HG02943 (cell line): ENCODE data around the gene SH2D3C.

Source experiments
- ATAC-seq: cut with Tn5 transposase; IDR thresholded peaks from one replicate; pipeline ENCODE4 v1.9.1; 2021; ENCODE audit warnings: mild to moderate bottlenecking, low read depth, moderate library complexity; ENCODE audit not compliant: unreplicated experiment

The SH2D3C gene

GRCh38 chr9:127746959-127747569 lies 31.4 kb downstream of the SH2D3C start:
- ATAC-seq: no peak

DNA sequence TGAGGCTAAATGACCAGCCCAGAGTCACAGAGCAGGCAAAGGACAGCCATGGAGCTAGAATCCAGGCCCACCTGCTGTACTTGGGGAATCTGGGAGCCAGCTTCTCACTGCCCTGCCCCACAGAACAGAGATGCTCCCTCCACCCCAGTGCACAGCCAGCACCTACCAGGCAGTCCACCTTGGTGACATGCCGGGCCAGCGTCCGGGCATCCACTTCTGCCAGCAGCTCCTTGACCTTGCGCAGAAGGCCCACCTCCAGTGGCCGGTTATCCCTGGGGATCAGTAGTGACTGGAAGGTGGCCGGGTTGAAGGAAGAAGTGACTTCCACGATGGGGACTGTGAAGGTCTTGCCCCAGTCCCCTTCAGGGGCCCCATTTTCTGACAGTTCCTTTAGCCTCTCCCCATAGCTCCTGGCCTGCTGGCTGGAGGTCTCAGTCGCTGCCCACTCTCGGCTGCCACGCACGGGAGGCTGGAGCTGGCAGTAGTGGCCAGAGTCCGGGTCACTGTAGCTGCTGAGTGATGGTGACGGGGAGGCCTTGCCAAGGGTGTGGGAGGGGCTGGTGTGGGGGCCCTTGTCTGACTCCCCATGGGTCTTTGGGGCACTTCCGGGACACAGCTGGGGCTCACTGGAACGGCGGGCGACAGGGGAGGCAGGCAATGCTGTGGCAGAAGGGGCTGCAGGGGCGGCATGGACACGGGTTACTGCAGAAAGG lies 33.9 kb downstream of the SH2D3C start:
- ATAC-seq: no peak

- ATAC-seq: no peak
These were observed 35.9 kb downstream of the SH2D3C start for GRCh38 chr9:127742435-127743088.

- ATAC-seq: no peak
These were observed 36.5 kb downstream of the SH2D3C start for GRCh38 chr9:127741831-127742434.

DNA sequence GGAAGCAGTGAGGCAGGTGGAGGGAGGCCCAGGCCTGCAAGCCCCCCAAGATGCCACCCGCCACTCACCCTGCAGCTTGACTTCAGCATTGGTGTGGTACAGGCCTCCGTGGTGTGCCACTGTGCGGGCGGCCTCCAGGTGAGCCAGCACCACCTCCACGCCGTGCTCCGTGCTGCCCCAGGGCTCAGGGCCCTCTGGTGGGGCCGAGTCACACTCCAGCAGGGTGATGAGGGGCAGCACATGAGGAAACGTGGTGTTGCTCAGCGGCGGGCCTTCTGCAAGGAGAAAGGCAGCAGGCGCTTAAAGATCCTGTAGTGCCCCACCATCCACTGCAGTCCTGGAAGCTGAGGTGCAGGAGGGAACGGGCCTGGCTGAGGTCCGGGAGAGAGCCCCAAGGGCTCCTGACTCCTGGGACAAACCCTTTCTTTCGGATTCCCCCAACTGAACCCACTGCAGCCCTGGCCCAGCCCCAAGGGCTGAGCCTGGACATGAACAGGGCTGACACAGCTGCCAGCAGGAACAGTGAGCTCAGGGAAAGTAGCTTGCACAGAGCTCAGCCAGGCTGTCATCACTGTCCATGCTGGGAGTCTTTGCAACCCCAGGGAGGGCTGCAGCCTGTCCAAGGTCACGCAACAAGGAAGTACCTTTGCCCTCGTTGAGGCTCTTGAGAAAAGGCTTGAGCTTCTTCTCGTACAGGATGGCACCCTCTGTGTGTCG lies 38.7 kb downstream of the SH2D3C start:
- no peak for ATAC-seq

GRCh38 chr9:127738666-127739065 lies 39.8 kb downstream of the SH2D3C start:
- no peak for ATAC-seq

DNA sequence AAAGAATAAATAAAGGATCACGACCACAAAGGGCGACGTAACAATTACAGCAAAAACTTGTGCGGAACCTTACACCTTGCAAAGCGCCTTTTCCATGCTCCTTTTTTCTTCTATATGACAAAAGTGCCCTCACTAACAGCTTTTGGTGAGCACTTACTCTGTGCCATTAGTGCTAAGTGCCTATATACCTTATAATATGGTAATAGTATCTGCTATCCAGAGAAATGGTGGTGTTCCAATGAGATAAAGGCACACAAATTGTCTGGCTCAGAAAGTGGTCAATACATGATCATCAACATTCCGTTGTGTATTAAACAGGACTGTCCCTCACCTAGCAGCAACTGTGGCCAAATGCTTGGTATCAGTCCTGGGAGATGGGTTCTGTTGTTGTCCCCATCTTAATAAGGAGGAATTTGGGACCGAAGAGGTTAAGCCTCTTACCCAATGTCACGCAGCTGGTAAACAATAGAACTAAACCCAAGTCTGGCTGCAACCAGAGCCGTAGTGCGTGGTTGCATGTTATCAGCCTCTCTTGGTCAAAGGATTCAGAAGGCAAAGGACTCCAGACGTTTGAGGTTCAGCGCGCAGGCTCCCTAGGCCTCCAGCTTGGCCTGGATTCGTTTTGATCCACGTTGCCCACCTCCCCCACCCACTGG lies 42.8 kb downstream of the SH2D3C start:
- no peak for ATAC-seq

GRCh38 chr9:127734747-127735529 lies 43.5 kb downstream of the SH2D3C start, which contains the start of gene TOR2A:
Gene TOR2A (minus strand): TSS chr9:127735294. CDS start chr9:127735270, 24 bp downstream.
- peak; percentile 82 for ATAC-seq

- no peak for ATAC-seq
These were observed 44.2 kb downstream of the SH2D3C start for GRCh38 chr9:127734247-127734746.

DNA sequence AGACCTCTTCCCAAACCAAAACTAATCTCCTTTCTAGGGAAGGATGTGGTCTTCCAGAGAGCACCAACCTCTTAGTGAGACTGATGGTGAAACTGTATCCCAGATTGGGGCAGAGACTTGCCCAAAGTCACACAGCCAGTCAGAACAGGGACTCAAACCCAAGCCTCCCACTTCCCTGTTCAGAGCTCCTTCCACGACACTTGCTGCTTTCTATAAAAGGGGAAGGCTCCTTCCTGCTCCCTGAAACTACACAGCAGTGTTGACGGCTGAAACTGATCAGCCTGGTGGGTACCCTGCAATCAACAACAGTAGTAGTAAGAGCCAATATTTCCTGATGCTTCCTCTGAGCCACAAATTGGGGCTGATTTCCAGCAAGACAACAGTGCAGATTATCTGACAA lies 44.9 kb downstream of the SH2D3C start:
- ATAC-seq: no peak

- ATAC-seq: no peak
These were observed 46.0 kb downstream of the SH2D3C start for GRCh38 chr9:127732444-127732843.

DNA sequence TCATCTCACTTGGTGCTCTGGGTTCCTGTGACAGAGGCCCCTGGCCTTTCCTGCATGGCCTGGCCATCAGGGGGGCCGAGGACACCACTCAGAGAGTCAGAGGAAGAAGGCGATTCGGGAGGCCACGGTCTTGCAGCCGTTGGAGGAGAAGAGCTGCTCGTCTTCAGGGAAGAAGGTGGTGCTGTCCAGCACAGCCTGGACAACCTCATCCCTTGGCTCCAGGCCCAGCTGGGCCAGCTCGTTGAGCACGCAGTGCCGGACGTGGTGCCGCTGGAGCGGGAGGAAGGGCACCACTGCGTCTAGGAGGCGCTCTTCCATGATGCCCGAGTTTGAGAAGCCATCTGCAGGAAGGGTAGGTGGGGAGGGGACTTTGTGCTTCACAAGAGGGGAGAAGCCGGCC lies 46.5 kb downstream of the SH2D3C start:
- no peak for ATAC-seq

- no peak for ATAC-seq
These were observed 47.6 kb downstream of the SH2D3C start for GRCh38 chr9:127730799-127731410.

DNA sequence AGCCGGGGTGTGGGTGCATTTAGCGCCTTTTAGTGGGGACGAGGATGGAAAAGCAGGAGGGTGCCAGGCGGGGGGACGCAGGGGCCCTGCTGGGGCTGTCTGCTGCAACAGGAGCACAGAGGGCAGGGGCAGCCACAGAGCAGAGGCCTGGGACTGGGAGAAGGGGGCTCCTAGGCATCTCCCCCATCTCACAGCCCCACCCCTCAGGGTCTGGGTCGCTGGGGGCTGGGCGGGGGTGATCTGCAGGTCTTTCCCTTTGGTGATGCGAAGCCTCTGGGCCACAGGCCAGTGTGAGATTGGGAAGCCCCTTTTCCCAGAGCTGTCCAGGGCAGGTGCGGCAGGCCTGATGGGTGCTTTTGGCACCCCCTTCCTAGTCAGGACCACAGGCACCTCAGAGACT lies 48.2 kb downstream of the SH2D3C start:
- ATAC-seq: no peak

DNA sequence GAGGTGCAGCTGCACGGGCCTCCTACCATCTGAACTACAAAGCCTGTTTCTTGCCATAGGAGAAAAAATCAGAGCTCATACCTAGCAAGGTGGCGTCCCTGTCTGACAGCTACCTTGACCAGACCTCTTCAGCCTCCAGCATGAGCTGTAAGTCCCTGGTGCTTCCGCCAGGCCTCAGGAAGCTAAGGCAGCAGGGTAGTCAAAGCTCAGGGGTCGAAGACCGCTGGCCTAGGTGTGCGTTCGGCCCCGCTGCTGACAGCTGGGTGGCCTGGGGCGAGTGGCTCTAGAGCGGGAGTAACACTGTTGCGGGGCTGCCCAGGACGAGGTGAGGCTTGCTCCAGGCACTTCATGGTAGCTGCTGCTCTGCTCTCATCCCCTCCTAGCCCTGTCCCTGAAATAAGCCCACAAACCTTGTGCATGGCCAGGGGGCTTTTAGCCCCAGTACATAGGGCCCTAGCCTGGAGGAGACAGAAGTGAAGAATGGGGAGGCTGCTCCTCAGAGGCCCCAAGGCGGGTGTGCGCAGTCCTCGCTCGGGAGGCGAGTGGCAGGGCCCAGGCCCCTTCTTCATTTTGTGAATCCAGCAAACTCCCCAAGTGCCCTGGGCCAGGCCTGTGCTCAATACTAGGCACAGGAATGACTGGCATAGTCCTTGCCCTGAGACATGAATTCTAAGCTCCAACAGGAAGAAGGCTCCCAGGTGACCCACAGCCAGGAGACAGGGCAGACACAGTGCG lies 48.8 kb downstream of the SH2D3C start:
- no peak for ATAC-seq

DNA sequence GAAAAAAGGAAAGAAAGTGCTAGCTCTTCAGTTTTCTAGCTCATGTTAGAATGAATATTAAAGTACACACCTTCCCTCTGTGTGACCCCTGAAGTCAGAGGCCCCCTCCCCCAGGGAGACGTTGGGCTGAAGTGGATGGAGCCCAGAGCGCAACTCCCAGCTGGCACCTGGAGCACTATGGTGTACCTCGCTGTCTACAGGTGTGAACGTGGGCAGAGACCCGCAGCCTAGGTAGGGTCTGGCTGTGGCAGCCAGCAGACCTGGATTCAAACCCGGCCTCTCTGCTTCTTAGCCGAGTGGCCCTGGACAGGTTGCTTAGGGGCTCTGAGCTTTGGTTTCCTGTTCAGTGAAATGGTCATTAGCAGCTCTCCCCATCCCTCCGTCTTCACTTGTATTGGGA lies 49.7 kb downstream of the SH2D3C start:
- no peak for ATAC-seq

DNA sequence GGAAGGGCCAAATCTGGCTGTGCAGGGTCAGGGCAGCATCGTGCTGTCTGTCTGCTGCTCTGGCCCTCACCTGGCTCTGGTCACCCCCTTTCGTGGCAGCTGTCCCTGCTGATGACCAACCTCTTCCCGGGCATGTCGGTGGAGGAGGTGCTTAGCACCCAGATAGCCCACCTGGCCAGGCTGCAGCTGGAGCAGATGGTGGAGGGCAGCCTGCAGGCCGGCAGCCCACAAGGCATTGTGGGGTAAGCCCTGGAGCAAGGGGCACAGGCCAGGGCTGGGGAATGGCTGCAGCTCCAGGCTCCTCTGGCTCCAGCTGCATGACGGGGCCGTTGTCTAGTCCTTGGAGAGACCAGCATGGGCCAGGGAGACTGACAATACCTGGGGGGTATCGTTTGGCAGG lies 51.6 kb downstream of the SH2D3C start:
- no peak for ATAC-seq

- no peak for ATAC-seq
These were observed 54.5 kb downstream of the SH2D3C start for GRCh38 chr9:127724012-127724411.
